Keratinocyte (primary cell): Measurements from ENCODE around the gene PPM1H.

ENCODE experiments used
- CTCF ChIP-seq, 3 experiments: IDR thresholded peaks in 1 of 3; conservative IDR thresholded peaks in 1 of 3; optimal IDR thresholded peaks in 1 of 3; 2 replicates in 2 of 3; 3 replicates in 1 of 3; pipeline versions ENCODE3 to v1.5.1; 2011; ENCODE audit warnings: low read length in 3 of 3, mild to moderate bottlenecking in 3 of 3, moderate library complexity in 2 of 3, control low read depth in 1 of 3, inconsistent platforms in 1 of 3; ENCODE audit not compliant: insufficient read depth in 2 of 3; ENCODE audit errors: extremely low read depth in 1 of 3
- EZH2 ChIP-seq: IDR thresholded peaks from one replicate; pipeline ENCODE4 v1.6.1; 2012; ENCODE audit warnings: inconsistent platforms, mild to moderate bottlenecking, low read length, moderate library complexity

- TF ChIP-seq CTCF (optimal IDR thresholded peaks at IDR 0.05 in 1 of 3, IDR thresholded peaks at IDR 0.05 in 1 of 3, conservative IDR thresholded peaks at IDR 0.05 in 1 of 3; ENCODE audit: extremely low read depth in 1 of 3, insufficient read depth in 2 of 3, low read length in 3 of 3), result no peak
- no peak for TF ChIP-seq EZH2
These were observed 117.2 kb downstream of the PPM1H start for GRCh38 chr12:62817556-62818271.
